Natural killer cell (primary cell): Measurements from ENCODE around the gene OR8J3. TPM values are rescaled to one million over a fixed set of nuclear protein-coding genes. Genes with fewer than 3 reads are reported as not detected.

Source experiments
- ATAC-seq, 3 donors: fragments of 150-1000 bp in 2 of 3; fragments of 200-7000 bp in 1 of 3; cut with Tn5 transposase; 1 replicate in 1 of 3; 2 replicates in 2 of 3; pipeline ENCODE4 v1.10.0; 2021; ENCODE audit warnings: mild to moderate bottlenecking in 2 of 3, moderate library complexity in 2 of 3
- DNase-seq, 2 donors: peaks; one replicate each; pipeline versions ENCODE4 v3.0.0 to v3.0.0-alpha.2; 2013 to 2021; ENCODE audit warnings: mixed read lengths in 1 of 2
- H3K27ac ChIP-seq: one replicate; pipeline ENCODE4 v1.5.1; 2013; ENCODE audit warnings: mild to moderate bottlenecking, low read length
- H3K27me3 ChIP-seq: one replicate; pipeline ENCODE4 v1.6.1; 2013; ENCODE audit warnings: low read length; ENCODE audit not compliant: control insufficient read depth, insufficient read depth
- H3K36me3 ChIP-seq: one replicate; pipeline ENCODE4 v1.6.1; 2013; ENCODE audit warnings: low read length; ENCODE audit not compliant: control insufficient read depth, insufficient read depth
- H3K4me1 ChIP-seq: one replicate; pipeline ENCODE4 v1.6.1; 2013; ENCODE audit warnings: low read length; ENCODE audit not compliant: control insufficient read depth, insufficient read depth
- H3K4me3 ChIP-seq: one replicate; pipeline ENCODE4 v1.5.1; 2013; ENCODE audit warnings: low read length
- H3K9me3 ChIP-seq: one replicate; pipeline ENCODE4 v1.6.1; 2013; ENCODE audit warnings: low read length; ENCODE audit not compliant: control insufficient read depth, insufficient read depth
- H3K27ac Mint-ChIP-seq, 2 donors: one replicate each; pipeline ENCODE4 v1.8.0; 2022; ENCODE audit warnings: mild to moderate bottlenecking in 2 of 2, mixed read lengths in 2 of 2, moderate library complexity in 1 of 2
- H3K27me3 Mint-ChIP-seq, 2 donors: one replicate each; pipeline ENCODE4 v1.8.0; 2022; ENCODE audit warnings: low read depth in 2 of 2, mixed read lengths in 2 of 2
- H3K36me3 Mint-ChIP-seq: one replicate; pipeline ENCODE4 v1.8.0; 2022; ENCODE audit warnings: mixed read lengths
- H3K4me1 Mint-ChIP-seq, 2 donors: one replicate each; pipeline ENCODE4 v1.8.0; 2022; ENCODE audit warnings: mixed read lengths in 2 of 2
- H3K4me3 Mint-ChIP-seq: one replicate; pipeline ENCODE4 v1.8.0; 2022; ENCODE audit warnings: mild to moderate bottlenecking, moderate library complexity, mixed read lengths
- H3K9me3 Mint-ChIP-seq, 2 donors: one replicate each; pipeline ENCODE4 v1.8.0; 2022; ENCODE audit warnings: mixed read lengths in 2 of 2
- CTCF ChIP-seq: fragments of 200-600 bp; IDR thresholded peaks from one replicate; pipeline ENCODE4 v1.8.0; 2022; ENCODE audit warnings: antibody characterized with exemption
- WGBS: methylation state at CpG from one replicate; pipeline ENCODE4 v1.1.7; 2013; ENCODE audit warnings: missing lambda C conversion rate; ENCODE audit not compliant: insufficient coverage; 5-methylcytosine and 5-hydroxymethylcytosine counted together
- intact Hi-C: fragments of 100-400 bp; cut with micrococcal nuclease; formaldehyde crosslinking; loops from one replicate; pipeline ENCODE4 v1.14.2; 2022
- total RNA-seq, 4 donors: library from RNA; stranded (reverse); fragments of 120-200 nt in 1 of 4; gene quantifications; one replicate each; pipeline versions ENCODE4 v1.2.3 to v1.2.4, GENCODE V29; 2013 to 2022

OR8J3 gene
- total RNA-seq, 3 donors from 2014 or later (not counting 1 experiment from before 2014, with no cell fraction given): not detected

GRCh38 chr11:56172256-56172830 lies 32.3 kb upstream of the OR8J3 start:
- Mint-ChIP-seq H3K9me3 (peaks cover 13 to 18% of the 10 kb centered on the region in 2 donors), H3K36me3 (peaks cover 5% of the 10 kb centered on the region), H3K27ac (no peak overlapping the region), H3K27me3 (no peaks in the 10 kb centered on the region), H3K4me3 (no peak overlapping the region), H3K4me1 (no peaks in the 10 kb centered on the region)
- no peak for ATAC-seq
- DNase-seq: no peak
- WGBS: 47% methylated on average over 3 of the region's 3 CpGs
- TF ChIP-seq CTCF: no peak
- no peak overlapping the region for H3K4me3 ChIP-seq
- no peaks in the 10 kb centered on the region for H3K4me1 ChIP-seq
- H3K27me3 ChIP-seq: no peaks in the 10 kb centered on the region
- intact Hi-C loops: no loop called here
- no peak overlapping the region for H3K27ac ChIP-seq
- H3K9me3 ChIP-seq: peaks cover 3% of the 10 kb centered on the region
- no peaks in the 10 kb centered on the region for H3K36me3 ChIP-seq

DNA sequence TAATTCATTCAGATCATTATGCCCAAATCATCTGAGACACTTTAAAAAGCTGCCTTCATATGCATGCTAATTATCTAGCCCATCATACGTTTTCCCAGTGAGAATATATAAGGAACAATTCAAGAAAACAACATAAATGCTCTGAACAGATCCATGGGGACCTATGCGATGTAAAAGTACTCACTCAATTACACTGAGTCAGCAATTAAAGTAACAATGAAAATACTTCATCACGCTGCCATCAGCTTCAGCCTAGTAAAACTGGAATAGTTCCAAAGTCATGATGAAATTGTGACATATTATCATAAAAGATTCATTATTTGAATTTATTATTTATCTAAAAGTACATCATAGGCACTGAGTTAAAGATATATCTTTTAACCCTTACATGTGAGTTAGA lies 23.8 kb upstream of the OR8J3 start:
- no peak for TF ChIP-seq CTCF
- no peaks in the 10 kb centered on the region for H3K9me3 ChIP-seq

DNA sequence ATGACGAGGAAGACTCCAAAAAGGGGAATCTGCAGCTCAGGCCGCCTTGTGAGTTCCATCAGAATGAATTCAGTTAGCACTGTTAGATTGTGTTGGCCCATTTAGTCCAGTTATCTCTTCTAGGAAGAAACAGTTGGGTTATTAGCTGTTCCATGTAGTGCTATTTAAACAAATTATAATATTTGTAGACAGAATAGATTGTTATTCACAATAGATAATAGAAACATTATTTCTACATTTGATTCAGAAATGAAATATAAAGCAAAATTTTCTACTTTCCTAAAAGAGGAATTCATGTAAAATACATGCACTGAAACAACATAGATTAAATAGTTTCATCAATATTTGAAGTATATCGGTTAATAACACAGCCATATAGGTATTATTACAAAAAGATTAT lies 20.2 kb upstream of the OR8J3 start, which contains the start of gene OR8K5:
Gene OR8K5 (minus strand): TSS at position 101 of the 400 bp plus-strand sequence. CDS start 0 bp downstream, at position 101.
- ATAC-seq (no peak), DNase-seq (no peak)
- H3K4me3 ChIP-seq: no peak within 1 kb of the TSS
- intact Hi-C loops: no loop called here
- Mint-ChIP-seq H3K9me3 (peaks cover 15 to 20% of the 10 kb centered on the region in 2 donors), H3K27me3 (no peaks in the 10 kb centered on the region), H3K4me1 (no peaks in the 10 kb centered on the region), H3K36me3 (peaks cover 6% of the 10 kb centered on the region), H3K27ac (no peak within 1 kb of the TSS), H3K4me3 (no peak within 1 kb of the TSS)
- no peaks in the 10 kb centered on the region for H3K4me1 ChIP-seq
- no peak within 1 kb of the TSS for H3K27ac ChIP-seq
- H3K36me3 ChIP-seq: no peaks in the 10 kb centered on the region
- WGBS: 93% methylated on average over 3 of the region's 3 CpGs
- no peaks in the 10 kb centered on the region for H3K27me3 ChIP-seq
- no peak for TF ChIP-seq CTCF
- H3K9me3 ChIP-seq: peaks cover 2% of the 10 kb centered on the region

More for the DNA sequence above, 23.8 kb upstream of the OR8J3 start:
- Histone ChIP-seq H3K27ac (no peak overlapping the region), H3K4me3 (no peak overlapping the region), H3K4me1 (no peaks in the 10 kb centered on the region), H3K27me3 (no peaks in the 10 kb centered on the region), H3K36me3 (no peaks in the 10 kb centered on the region)
- no peaks in the 10 kb centered on the region for H3K36me3 Mint-ChIP-seq
- H3K9me3 Mint-ChIP-seq: peaks cover 12 to 15% of the 10 kb centered on the region in 2 donors
- H3K4me3 Mint-ChIP-seq: no peak overlapping the region
- no peak overlapping the region for H3K27ac Mint-ChIP-seq
- no peak for ATAC-seq
- intact Hi-C loops: no loop called here
- H3K4me1 Mint-ChIP-seq: no peaks in the 10 kb centered on the region
- DNase-seq: no peak
- 36% methylated on average over 1 of the region's 3 CpGs for WGBS
- H3K27me3 Mint-ChIP-seq: no peaks in the 10 kb centered on the region

DNA sequence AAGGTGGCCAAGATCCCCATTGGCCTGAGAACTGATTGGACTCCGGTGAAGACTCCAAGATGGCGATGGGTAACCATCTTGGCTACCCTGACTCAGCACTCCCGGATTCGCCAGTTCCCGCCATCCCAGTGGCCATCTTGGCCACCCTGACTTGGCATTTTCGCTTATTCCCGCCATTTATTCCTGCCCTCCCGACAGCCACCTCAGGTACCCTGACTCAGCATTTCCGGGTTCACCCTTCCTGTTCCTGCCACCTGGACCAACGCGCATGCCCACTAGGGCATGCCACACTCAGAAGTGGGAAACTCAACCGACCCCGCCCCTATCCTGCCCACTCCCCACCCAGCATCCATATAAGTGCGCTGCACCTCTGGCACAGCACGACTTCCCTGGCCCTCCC lies 12.3 kb upstream of the OR8J3 start:
- Histone ChIP-seq H3K27ac (no peak overlapping the region), H3K9me3 (peaks cover 18% of the 10 kb centered on the region), H3K36me3 (no peaks in the 10 kb centered on the region), H3K4me1 (no peaks in the 10 kb centered on the region), H3K27me3 (no peaks in the 10 kb centered on the region), H3K4me3 (no peak overlapping the region)
- TF ChIP-seq CTCF: no peak
- no peak for ATAC-seq
- no peak for DNase-seq
- Mint-ChIP-seq H3K4me3 (no peak overlapping the region), H3K9me3 (peaks cover 28 to 40% of the 10 kb centered on the region in 2 donors), H3K27me3 (no peaks in the 10 kb centered on the region), H3K27ac (no peak overlapping the region), H3K4me1 (no peaks in the 10 kb centered on the region), H3K36me3 (peaks cover 19% of the 10 kb centered on the region)
- 95% methylated on average over 15 of the region's 15 CpGs for WGBS
- intact Hi-C loops: no loop called here
